ENCODE results near the gene PICK1.

Gene PICK1

GRCh38 chr22:38056969-38057891 is at the start of gene PICK1:
TSS of gene PICK1 (plus strand) at chr22:38057404. CDS start at chr22:38057810, 406 bp downstream.
- peak; percentile 88 for DNase-seq

GRCh38 chr22:38009000-38009806 is 48.0 kb upstream of the PICK1 start:
- no peak for DNase-seq

DNA sequence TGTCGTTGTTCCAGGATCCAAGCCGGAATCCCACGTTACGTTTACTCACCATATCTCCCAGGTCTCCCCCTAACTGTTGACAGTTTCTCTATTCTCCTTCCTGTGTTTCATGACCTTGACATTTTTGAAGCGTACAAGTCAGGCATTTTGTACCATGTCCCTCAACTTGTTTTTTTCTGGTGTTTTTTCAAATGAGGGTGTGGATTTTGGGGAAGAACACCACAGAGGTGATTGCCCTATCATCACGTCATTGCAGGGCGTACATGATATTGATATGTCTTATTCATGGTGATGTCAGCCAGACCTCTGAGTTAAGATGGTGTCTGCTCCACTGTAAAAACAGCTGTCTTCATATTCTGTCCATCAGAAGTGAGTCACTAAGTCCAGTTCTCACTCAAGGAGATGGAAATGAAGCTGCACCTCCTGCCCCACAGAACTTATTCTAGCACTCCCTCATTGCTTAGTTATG is 44.6 kb upstream of the PICK1 start:
- no peak for DNase-seq

- no peak for DNase-seq
Observed at GRCh38 chr22:38014083-38014482, 43.1 kb upstream of the PICK1 start.

GRCh38 chr22:38016182-38017151 is 40.7 kb upstream of the PICK1 start:
- no peak for DNase-seq

- no peak for DNase-seq
Observed at GRCh38 chr22:38017272-38017920, 39.8 kb upstream of the PICK1 start.

GRCh38 chr22:38017939-38018885 is 39.0 kb upstream of the PICK1 start:
- no peak for DNase-seq

DNA sequence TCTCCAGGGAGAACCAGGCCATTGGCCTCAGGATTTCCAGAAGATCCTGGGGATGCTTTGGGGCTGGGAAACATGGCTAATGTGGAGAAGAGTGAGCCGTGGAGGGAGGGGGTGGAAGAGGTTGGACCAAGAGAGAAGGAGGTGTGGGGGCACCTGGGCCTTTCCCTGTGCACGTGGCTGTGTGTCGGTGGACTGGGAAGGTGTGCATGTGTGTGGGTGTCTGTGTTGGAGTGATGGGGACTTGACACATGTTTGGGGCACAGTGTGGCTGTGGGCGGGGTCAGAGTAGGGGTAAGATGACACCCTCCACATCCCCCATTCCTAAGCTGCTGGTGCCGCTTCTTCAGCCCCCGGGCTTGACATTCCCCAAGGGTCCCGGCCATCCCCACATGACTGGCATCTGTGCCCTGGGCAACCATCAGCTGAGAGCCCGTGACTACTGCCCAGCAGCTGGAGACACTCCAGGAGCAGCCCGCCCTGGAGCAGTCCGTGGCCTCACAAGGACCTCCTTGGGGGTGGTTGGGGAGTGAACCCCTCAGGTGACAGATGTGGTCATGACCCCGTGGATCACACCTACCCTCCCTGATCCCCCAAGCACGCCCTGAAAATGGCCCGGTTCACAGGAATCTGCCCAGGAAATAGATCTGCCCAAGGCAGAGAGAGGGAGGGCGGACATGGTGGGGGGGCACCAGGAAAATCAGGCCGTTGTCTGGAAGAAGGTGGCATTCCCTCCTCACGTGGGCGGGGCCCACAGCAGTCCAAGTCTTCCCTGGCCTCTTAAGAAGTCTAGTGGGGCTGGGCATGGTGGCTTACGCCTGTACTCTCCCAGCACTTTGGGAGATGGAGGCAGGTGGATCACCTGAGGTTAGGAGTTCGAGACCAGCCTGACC is 38.0 kb upstream of the PICK1 start:
- no peak for DNase-seq

DNA sequence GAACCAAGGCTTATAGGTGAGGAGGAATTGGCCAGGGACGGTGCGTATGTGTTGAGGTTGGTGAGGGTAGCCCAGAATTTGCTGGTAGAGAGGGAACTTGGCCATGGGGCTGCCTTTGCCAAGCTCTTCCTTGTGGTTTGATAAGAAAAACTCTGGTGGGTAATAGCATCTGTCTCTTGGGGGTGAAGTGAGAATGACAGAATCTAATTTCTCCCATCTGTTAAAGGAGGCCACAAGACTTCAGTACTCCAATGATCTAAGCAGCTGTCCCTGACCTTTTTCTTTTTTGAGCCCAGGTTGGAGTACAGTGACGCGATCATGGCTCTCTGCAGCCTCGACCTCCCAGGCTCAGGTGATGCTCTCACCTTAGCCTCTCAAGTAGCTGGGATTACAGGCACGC is 36.0 kb upstream of the PICK1 start:
- DNase-seq = no peak

- no peak for DNase-seq
Observed at GRCh38 chr22:38023045-38023444, 34.2 kb upstream of the PICK1 start.

DNA sequence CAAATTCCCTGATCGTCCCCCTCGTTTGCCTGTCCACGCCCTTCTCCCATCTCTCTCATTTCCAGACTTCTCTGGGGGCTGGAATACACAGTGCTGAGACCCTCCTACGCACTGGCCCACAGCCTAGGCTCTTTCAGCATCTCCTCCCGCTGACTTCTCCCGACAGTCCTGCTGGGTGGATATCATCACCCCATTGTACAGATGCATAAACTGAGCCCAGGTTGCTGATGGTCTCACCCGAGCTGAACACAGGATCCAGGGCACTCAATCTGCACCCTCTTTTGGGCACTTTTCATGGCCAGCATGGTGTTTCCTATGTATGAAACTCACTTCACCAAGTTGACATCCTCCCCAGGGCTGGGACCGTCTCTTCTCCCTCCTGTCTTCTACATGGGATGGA is 31.7 kb upstream of the PICK1 start:
- DNase-seq = no peak

GRCh38 chr22:38026130-38027111 is 30.8 kb upstream of the PICK1 start:
- no peak for DNase-seq

DNA sequence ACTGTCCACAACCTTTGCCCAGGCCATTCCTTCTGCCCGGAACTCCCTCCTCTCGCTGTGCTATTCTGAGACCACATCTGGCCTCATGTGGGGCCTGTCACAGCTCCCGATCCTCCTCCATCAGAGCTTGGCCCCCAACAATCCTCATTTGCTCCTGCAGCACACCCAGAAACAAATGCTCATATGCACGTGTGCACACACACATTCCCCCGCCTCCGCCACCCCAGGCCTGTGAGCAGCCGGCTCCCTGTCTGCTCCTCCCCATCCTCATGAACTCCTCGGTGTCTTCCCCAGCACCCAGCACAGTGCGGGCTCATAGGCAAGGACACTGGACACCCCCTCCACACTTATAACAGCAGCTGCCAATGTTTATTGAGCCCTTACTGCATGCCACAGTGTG is 29.7 kb upstream of the PICK1 start:
- DNase-seq = no peak

DNA sequence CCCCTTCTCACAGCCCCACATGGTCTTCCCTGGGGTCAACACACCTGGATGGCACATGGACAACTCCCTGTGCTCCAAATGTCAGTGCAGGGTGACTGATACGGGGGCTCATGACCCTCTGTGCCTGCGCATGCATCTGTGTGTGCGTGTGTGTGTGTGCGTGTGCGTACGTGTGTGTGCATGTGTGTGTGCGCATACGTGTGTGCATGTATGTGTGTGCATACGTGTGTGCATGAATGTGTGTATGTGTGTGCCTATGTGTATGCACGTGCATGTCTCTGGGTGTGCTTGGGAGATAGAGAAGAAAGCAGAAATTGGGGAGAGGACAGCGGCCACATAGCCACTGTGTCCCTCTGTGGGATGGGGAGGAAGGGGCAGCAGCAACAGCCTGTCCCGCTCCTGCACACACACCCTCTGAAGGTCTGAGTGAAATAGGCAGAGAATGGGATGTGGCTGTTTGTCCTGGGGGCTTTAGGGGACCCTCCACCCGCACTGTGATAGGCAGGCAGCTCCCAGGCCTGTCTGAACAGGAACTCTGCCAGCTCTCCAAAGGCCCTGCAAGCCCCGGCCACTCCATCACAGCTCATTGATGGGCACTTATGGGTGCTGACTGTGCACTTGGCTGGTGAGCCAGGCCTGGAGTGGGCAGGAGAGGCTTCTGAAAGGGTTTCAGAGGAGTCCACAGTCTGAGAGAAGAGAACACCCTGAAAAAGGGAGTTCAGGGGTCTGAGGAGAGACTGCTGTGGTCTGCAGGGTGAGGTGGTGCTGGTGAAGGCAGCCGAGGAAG is 28.7 kb upstream of the PICK1 start:
- DNase-seq = no peak

- DNase-seq = no peak
Observed at GRCh38 chr22:38029370-38029769, 27.8 kb upstream of the PICK1 start.

DNA sequence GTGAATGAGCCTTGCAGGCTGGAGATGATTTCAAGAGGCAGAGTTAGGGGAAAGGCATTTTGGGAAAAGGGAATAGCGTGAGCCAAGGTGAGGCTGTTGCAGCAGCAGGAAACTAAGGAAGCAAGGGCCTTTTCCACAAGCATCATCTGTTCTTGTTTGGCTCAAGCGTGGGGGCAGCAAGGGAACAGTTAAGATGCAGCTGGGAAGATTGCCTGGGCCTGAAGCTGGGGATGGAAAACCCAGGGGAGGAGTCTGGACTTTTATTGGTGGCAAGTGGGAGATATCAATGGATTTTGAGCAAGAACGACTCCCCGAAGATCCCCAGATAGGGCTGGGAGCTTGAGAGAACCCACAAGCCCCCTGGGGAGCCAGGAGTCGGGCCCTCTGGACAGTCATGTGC is 27.3 kb upstream of the PICK1 start:
- DNase-seq = no peak

DNA sequence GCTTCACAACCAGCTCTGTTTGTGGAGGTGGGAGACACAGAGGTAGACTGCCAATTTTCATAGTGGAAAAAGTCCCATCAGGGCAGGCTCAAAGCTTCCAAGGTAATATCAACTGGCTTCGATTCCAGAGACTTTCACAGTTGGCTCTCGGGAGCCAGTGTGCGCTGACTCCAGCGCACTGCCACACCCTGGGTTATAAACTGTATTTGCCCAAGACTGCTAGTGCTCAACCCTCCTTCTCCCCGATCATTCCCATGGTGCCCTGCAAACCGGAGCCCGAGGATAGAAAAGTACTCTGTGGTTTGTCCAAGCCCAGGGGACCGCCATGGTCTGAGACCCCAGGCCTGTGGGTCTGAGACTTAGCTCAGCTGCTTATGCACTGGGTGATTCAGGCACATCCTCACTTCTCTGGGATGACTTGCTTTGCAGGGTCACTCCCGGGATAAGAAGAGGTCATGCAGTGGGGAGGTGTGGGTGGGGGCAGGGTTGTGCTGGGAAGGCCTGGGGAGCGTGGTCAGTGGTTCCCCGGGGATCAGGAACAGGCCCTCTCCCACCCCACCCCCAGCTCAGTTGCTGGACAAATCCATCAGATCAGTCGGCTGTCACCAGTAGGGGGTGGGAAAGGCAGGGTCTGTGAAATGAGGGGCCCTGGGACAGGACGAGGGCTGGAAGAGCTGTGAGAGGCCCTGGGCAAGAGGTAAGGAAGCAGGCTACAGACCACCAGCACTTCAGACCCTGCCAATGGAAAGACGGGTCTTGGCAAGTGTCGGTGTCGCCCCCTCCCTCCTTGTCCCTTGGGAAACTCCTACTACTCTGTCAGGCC is 26.7 kb upstream of the PICK1 start:
- DNase-seq = no peak
